ENCODE data around the gene ZNF335. TPM values are rescaled to one million over a fixed set of nuclear protein-coding genes. Genes with fewer than 3 reads are reported as not detected.

The ZNF335 gene
- total and polyA plus RNA-seq, 2 donors (not counting 3 experiments of a cell fraction or from before 2014, with no cell fraction given): 17.3 to 22.8 TPM

DNA sequence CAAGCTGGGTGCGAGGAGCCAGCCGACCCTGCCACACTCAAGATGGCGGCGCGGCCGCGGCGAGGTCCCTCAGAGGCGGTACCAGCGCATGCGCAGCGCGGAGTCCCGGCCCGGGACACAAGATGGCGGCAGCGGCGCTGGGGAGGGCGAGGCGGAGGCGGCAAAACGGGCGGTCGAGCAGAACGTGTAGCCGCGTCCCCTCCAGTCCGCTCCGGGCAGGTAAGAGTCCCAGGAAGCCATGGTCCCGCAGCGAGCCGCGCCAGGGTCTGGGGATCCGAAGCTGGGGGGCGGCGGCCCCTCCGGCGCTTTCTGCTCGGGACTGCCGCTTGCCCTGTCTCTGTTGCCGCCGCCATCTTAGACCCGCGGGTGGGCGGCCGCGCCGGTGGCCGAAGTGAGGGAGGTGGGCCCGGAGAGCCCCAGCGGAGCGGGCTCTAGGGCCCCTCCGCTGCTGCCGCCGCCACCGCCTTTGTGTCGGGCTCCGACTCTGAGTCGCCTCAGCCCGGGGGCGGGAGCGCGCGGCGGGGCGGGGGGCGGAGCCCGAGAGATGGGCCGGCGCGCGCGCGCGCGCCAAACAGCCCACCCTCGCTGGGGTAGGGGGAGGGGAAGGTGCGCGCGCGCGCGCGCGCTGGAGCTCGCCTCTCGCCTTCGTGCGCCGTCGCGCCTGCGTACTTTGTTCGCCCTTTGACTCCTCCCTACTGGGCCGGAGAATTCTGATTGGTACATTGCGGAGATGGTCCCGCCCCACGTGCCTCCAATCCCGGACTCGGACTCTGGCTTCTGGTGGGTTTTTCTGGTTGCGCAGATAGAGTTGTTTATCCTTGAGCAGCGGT lies 37.2 kb downstream of the ZNF335 start, which contains the start of gene PCIF1:
TSS of gene PCIF1 (plus strand) at position 98 of the 830 bp plus-strand sequence. CDS start 4,317 bp downstream, outside the sequence.
- no TSS peak for BruUV-seq (replicated peaks)
- no peak for TF ChIP-seq GATA2 (IDR thresholded peaks at IDR 0.05; ENCODE audit: insufficient read depth, insufficient read length, low read depth, low read length)
- TF ChIP-seq EZH2 (IDR thresholded peaks at IDR 0.05; ENCODE audit: borderline replicate concordance, low read depth, low read length, severe bottlenecking): no peak
- TF ChIP-seq FOS (IDR thresholded peaks at IDR 0.05; ENCODE audit: borderline replicate concordance, insufficient read depth, low read length): no peak
- TF ChIP-seq JUN (IDR thresholded peaks at IDR 0.05; ENCODE audit: borderline replicate concordance, insufficient read depth, insufficient read length, low read depth): no peak
- peak; percentile 99 for TF ChIP-seq POLR2AphosphoS5 (IDR thresholded peaks at IDR 0.05; ENCODE audit: insufficient read depth, low read depth, low read length)
- TF ChIP-seq POLR2A (IDR thresholded peaks at IDR 0.05; ENCODE audit: low read depth, low read length): peak; percentile 94
- TF ChIP-seq, protein P1, sequence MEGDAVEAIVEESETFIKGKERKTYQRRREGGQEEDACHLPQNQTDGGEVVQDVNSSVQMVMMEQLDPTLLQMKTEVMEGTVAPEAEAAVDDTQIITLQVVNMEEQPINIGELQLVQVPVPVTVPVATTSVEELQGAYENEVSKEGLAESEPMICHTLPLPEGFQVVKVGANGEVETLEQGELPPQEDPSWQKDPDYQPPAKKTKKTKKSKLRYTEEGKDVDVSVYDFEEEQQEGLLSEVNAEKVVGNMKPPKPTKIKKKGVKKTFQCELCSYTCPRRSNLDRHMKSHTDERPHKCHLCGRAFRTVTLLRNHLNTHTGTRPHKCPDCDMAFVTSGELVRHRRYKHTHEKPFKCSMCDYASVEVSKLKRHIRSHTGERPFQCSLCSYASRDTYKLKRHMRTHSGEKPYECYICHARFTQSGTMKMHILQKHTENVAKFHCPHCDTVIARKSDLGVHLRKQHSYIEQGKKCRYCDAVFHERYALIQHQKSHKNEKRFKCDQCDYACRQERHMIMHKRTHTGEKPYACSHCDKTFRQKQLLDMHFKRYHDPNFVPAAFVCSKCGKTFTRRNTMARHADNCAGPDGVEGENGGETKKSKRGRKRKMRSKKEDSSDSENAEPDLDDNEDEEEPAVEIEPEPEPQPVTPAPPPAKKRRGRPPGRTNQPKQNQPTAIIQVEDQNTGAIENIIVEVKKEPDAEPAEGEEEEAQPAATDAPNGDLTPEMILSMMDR (IDR thresholded peaks at IDR 0.05; ENCODE audit: extremely low read depth in 1 of 2, insufficient read depth in 1 of 2, low read depth in 1 of 2, low read length in 2 of 2): no peak
- TF ChIP-seq, protein P2, sequence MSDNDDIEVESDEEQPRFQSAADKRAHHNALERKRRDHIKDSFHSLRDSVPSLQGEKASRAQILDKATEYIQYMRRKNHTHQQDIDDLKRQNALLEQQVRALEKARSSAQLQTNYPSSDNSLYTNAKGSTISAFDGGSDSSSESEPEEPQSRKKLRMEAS (IDR thresholded peaks at IDR 0.05; ENCODE audit: insufficient read depth, insufficient read length): peak; percentile 92
- H3K9me1 ChIP-seq (replicated peaks; ENCODE audit: control insufficient read depth, extremely low read depth, insufficient read depth, low read length): no peaks in the 10 kb centered on the region
- peak within 1 kb of the TSS; percentile 98 for H3K9ac ChIP-seq (replicated peaks; ENCODE audit: extremely low read depth, insufficient read depth, low read length)
- H3K27ac ChIP-seq (ENCODE audit: insufficient read depth, low read depth, low read length): peak within 1 kb of the TSS; percentile 89
- peak; percentile 98 for FAIRE-seq
- CTCF ChIA-PET: interaction anchor here (0.7 to 4.9 kb wide), 14 partner anchors 9 to 112 kb away, joined by 3 to 50 read pairs (median 4); partner anchors contain the start of genes CTSA, NEURL2, PLTP and ZSWIM1
- peaks cover 8 to 20% of the 10 kb centered on the region in 2 experiments for H3K36me3 ChIP-seq (ENCODE audit: control insufficient read depth in 2 of 2, extremely low read depth in 1 of 2, insufficient read depth in 2 of 2, low read length in 2 of 2)
- no peaks in the 10 kb centered on the region for H4K20me1 ChIP-seq (replicated peaks; ENCODE audit: control insufficient read depth, extremely low read depth, insufficient read depth, low read length)
- H2AFZ ChIP-seq (ENCODE audit: low read depth, low read length): peak within 1 kb of the TSS; percentile 87
- H3K4me3 ChIP-seq (replicated peaks in 1 of 3; ENCODE audit: insufficient read depth in 1 of 3, low read depth in 1 of 3, low read length in 3 of 3): peak within 1 kb of the TSS; percentile 75 to 97 (median 89)
- DNase-seq (ENCODE audit: low read depth, low spot score): peak; percentile 99
- intact Hi-C loops (cut with micrococcal nuclease) (loop anchor here (1.0 to 2.0 kb wide), 6 partner anchors 24 to 112 kb away; partner anchors contain the start of genes ACOT8, ZNF335, ZSWIM1 and ZSWIM3), dilution Hi-C loops (cut with MboI; ENCODE audit: extremely low pct_ligation_motif_present, low sequenced_read_pairs) (no loop called here)
- no peaks in the 10 kb centered on the region for H3K27me3 ChIP-seq (ENCODE audit: control insufficient read depth in 2 of 2, insufficient read depth in 2 of 2, low read length in 2 of 2)
- H3K4me2 ChIP-seq (ENCODE audit: insufficient read depth, low read length): peak within 1 kb of the TSS; percentile 89
- POLR2A ChIA-PET: interaction anchor here (0.6 to 2.9 kb wide), 19 partner anchors 10 to 100 kb away, joined by 3 to 26 read pairs (median 4); partner anchors contain the start of genes CTSA, NEURL2, PLTP and ZSWIM1
- H3K79me2 ChIP-seq (ENCODE audit: control insufficient read depth, insufficient read depth, low read length): peaks cover 20% of the 10 kb centered on the region
- no peaks in the 10 kb centered on the region for H3K9me3 ChIP-seq (replicated peaks; ENCODE audit: control insufficient read depth, insufficient read depth, low read length)
- H3K4me1 ChIP-seq (ENCODE audit: control insufficient read depth, extremely low read depth, insufficient read depth, low read length): peaks cover 14% of the 10 kb centered on the region
